Endothelial cell of umbilical vein (primary cell): ENCODE results near the gene MAP7D2.

ENCODE experiments used
- CTCF ChIP-seq, 2 donors: IDR thresholded peaks; 1 replicate in 1 of 2; 2 replicates in 1 of 2; pipeline ENCODE4 v1.5.1; 2011; ENCODE audit warnings: low read length in 2 of 2, mild to moderate bottlenecking in 2 of 2, moderate library complexity in 2 of 2, control low read depth in 1 of 2, inconsistent platforms in 1 of 2, low read depth in 1 of 2; ENCODE audit not compliant: insufficient read depth in 1 of 2; ENCODE audit errors: extremely low read depth in 1 of 2
- EZH2 ChIP-seq: IDR thresholded peaks from 2 replicates; pipeline ENCODE4 v1.6.1; 2012; ENCODE audit warnings: borderline replicate concordance, low read depth, mild to moderate bottlenecking, moderate library complexity, low read length, inconsistent platforms; ENCODE audit not compliant: severe bottlenecking
- FOS ChIP-seq: IDR thresholded peaks from 2 replicates; pipeline ENCODE4 v1.6.1; 2011; ENCODE audit warnings: mild to moderate bottlenecking, low read length, moderate library complexity, borderline replicate concordance; ENCODE audit not compliant: insufficient read depth
- GATA2 ChIP-seq: IDR thresholded peaks from 2 replicates; pipeline ENCODE4 v1.7.0; 2011; ENCODE audit warnings: low read depth, mild to moderate bottlenecking, moderate library complexity, mixed read lengths, low read length; ENCODE audit not compliant: insufficient read length, insufficient read depth
- JUN ChIP-seq: IDR thresholded peaks from 2 replicates; pipeline ENCODE4 v1.6.1; 2011; ENCODE audit warnings: borderline replicate concordance, low read depth; ENCODE audit not compliant: insufficient read length, insufficient read depth
- MAX ChIP-seq: IDR thresholded peaks from 2 replicates; pipeline ENCODE4 v1.6.1; 2011; ENCODE audit not compliant: insufficient read depth, insufficient read length
- MYC ChIP-seq: IDR thresholded peaks from one replicate; pipeline ENCODE4 v1.6.1; 2011; ENCODE audit warnings: mild to moderate bottlenecking, low read depth, low read length
- POLR2A ChIP-seq: IDR thresholded peaks from 2 replicates; pipeline ENCODE4 v1.6.1; 2012; ENCODE audit warnings: low read depth, mild to moderate bottlenecking, control low read depth, low read length
- POLR2AphosphoS5 ChIP-seq: IDR thresholded peaks from 2 replicates; pipeline ENCODE4 v1.6.1; 2012; ENCODE audit warnings: low read depth, mild to moderate bottlenecking, control low read depth, low read length, moderate library complexity; ENCODE audit not compliant: insufficient read depth

- TF ChIP-seq CTCF (IDR thresholded peaks at IDR 0.05; ENCODE audit: extremely low read depth in 1 of 2, insufficient read depth in 1 of 2, low read depth in 1 of 2, low read length in 2 of 2): no peak
- no peak for TF ChIP-seq POLR2A
- no peak for TF ChIP-seq JUN
- TF ChIP-seq EZH2: no peak
- no peak for TF ChIP-seq MAX
- TF ChIP-seq POLR2AphosphoS5: no peak
- TF ChIP-seq MYC: no peak
- TF ChIP-seq FOS: no peak
- TF ChIP-seq GATA2: no peak
These were observed 125.4 kb downstream of the MAP7D2 start for GRCh38 chrX:19991350-19991718.
